Osteocyte (in vitro differentiated cells): Measurements from ENCODE around the gene CEP162. TPM values are rescaled to one million over a fixed set of nuclear protein-coding genes. Genes with fewer than 3 reads are reported as not detected.
"Not testable (repeated sequence)": the region's sequence is repeated elsewhere in the genome, so short reads cannot be mapped to it uniquely, and the experiment has no call there.

ENCODE experiments used
- DNase-seq: peaks from one replicate; pipeline ENCODE4 v3.0.0; 2021; ENCODE audit warnings: mixed read lengths; ENCODE audit not compliant: unreplicated experiment; ENCODE audit errors: extremely low spot score
- H3K27ac Mint-ChIP-seq: one replicate; pipeline ENCODE4 v1.8.0; 2021; ENCODE audit warnings: mild to moderate bottlenecking, mixed read lengths; ENCODE audit not compliant: unreplicated experiment
- H3K27me3 Mint-ChIP-seq: one replicate; pipeline ENCODE4 v1.8.0; 2021; ENCODE audit warnings: mixed read lengths; ENCODE audit not compliant: unreplicated experiment
- H3K36me3 Mint-ChIP-seq: one replicate; pipeline ENCODE4 v1.8.0; 2021; ENCODE audit warnings: mixed read lengths; ENCODE audit not compliant: unreplicated experiment
- H3K4me1 Mint-ChIP-seq: one replicate; pipeline ENCODE4 v1.8.0; 2021; ENCODE audit warnings: mixed read lengths; ENCODE audit not compliant: unreplicated experiment
- H3K4me3 Mint-ChIP-seq: one replicate; pipeline ENCODE4 v1.8.0; 2021; ENCODE audit warnings: mild to moderate bottlenecking, moderate library complexity, mixed read lengths; ENCODE audit not compliant: unreplicated experiment
- H3K9me3 Mint-ChIP-seq: one replicate; pipeline ENCODE4 v1.8.0; 2021; ENCODE audit warnings: mixed read lengths; ENCODE audit not compliant: unreplicated experiment
- total RNA-seq: library from RNA; stranded (reverse); gene quantifications from 2 replicates; pipeline ENCODE4 v1.2.1, GENCODE V29; 2021
- TF ChIP-seq, protein P1 (sequence below): fragments of 200-600 bp; sonication (generic); IDR thresholded peaks from 2 replicates; pipeline ENCODE4 v1.5.0; 2021; ENCODE audit warnings: antibody characterized with exemption, mild to moderate bottlenecking, moderate library complexity

CEP162 gene
- total RNA-seq, 1 donor from 2014 or later = 10.1 TPM

DNA sequence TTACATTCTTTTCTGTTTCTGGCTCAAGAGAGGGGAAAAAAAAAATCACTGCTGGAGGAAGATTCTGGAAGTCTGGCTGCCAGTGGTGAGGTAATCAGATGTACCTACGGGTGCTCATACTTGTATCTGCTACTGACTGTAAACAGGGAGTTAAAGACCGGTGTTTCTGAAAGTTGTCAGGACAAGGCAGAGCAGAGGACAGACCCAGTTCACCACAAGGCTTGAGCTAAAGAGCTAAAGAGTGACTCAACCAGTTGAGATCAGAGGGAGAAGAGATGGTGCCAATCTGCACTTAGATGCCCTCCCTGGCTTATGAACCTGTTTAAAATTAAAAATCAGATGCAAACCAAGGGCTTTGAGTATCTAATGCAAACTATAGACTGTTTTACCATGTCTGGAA, 55.4 kb downstream of the CEP162 start:
- H3K36me3 Mint-ChIP-seq = peaks cover 21% of the 10 kb centered on the region
- no peaks in the 10 kb centered on the region for H3K9me3 Mint-ChIP-seq
- DNase-seq = no peak
- TF ChIP-seq, protein P1, sequence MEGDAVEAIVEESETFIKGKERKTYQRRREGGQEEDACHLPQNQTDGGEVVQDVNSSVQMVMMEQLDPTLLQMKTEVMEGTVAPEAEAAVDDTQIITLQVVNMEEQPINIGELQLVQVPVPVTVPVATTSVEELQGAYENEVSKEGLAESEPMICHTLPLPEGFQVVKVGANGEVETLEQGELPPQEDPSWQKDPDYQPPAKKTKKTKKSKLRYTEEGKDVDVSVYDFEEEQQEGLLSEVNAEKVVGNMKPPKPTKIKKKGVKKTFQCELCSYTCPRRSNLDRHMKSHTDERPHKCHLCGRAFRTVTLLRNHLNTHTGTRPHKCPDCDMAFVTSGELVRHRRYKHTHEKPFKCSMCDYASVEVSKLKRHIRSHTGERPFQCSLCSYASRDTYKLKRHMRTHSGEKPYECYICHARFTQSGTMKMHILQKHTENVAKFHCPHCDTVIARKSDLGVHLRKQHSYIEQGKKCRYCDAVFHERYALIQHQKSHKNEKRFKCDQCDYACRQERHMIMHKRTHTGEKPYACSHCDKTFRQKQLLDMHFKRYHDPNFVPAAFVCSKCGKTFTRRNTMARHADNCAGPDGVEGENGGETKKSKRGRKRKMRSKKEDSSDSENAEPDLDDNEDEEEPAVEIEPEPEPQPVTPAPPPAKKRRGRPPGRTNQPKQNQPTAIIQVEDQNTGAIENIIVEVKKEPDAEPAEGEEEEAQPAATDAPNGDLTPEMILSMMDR = no peak
- no peaks in the 10 kb centered on the region for H3K27me3 Mint-ChIP-seq
- H3K4me1 Mint-ChIP-seq = no peaks in the 10 kb centered on the region
- H3K27ac Mint-ChIP-seq = no peak overlapping the region
- H3K4me3 Mint-ChIP-seq = no peak overlapping the region

DNA sequence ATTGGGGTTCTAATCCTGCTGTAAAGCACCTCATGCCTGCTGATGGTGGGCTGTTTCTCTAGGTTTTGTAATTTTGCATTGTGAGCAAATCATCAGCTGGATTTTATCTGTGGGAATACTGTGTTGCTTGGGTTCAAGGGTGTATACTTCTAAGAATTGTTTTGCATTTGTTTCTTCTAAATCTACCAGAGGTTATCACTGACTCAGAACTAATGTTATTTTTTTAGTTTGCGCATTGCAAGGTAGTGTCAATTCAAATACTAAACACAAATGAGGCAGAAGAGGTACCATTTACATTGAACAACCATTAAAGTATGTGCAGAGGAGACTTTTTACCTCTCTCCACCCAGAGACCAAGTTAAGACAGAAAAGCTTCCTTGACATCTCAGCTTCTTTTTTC, 60.0 kb downstream of the CEP162 start:
- no peaks in the 10 kb centered on the region for H3K9me3 Mint-ChIP-seq
- no peaks in the 10 kb centered on the region for H3K27me3 Mint-ChIP-seq
- no peak overlapping the region for H3K4me3 Mint-ChIP-seq
- DNase-seq = no peak
- TF ChIP-seq, protein P1 = no peak
- peaks cover 31% of the 10 kb centered on the region for H3K36me3 Mint-ChIP-seq
- no peaks in the 10 kb centered on the region for H3K4me1 Mint-ChIP-seq
- H3K27ac Mint-ChIP-seq = no peak overlapping the region

DNA sequence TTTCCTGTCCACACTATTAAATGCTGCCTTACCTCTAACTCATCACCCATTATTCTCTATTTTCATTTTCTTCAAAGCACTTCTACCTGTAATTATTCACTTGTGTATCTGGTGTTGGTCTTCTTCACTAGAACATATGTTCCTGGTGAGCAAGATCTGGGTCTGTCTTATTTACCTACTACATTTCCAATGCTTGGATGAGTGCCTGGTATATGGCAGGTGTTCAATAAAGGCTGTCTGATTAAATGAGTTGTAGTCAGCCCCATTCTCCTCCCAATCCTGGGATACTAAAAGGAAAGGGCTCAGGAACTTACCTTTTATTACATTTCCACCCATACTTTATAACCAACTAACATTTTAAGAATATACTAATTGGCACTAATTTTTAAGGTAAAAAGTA, 61.0 kb downstream of the CEP162 start:
- no peak overlapping the region for H3K27ac Mint-ChIP-seq
- TF ChIP-seq, protein P1 = no peak
- H3K4me1 Mint-ChIP-seq = no peaks in the 10 kb centered on the region
- DNase-seq = no peak
- no peaks in the 10 kb centered on the region for H3K9me3 Mint-ChIP-seq
- H3K36me3 Mint-ChIP-seq = peaks cover 31% of the 10 kb centered on the region
- no peak overlapping the region for H3K4me3 Mint-ChIP-seq
- no peaks in the 10 kb centered on the region for H3K27me3 Mint-ChIP-seq

DNA sequence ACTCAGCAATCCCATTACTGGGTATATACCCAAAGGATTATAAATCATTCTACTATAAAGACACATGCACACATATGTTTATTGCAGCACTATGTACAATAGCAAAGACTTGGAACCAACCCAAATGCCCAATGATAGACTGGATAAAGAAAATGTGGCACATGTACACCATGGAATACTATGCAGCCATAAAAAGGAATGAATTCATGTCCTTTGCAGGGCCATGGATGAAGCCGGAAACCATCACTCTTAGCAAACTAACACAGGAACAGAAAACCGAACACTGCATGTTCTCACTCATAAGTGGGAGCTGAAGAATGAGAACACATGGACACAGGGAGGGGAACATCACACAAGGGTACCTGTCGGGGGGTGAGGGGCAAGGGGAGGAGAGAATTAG, 63.1 kb downstream of the CEP162 start:
- not testable (repeated sequence) for H3K9me3 Mint-ChIP-seq, DNase-seq, H3K27ac Mint-ChIP-seq, H3K4me1 Mint-ChIP-seq, H3K4me3 Mint-ChIP-seq, H3K27me3 Mint-ChIP-seq
- peaks cover 40% of the 10 kb centered on the region for H3K36me3 Mint-ChIP-seq

DNA sequence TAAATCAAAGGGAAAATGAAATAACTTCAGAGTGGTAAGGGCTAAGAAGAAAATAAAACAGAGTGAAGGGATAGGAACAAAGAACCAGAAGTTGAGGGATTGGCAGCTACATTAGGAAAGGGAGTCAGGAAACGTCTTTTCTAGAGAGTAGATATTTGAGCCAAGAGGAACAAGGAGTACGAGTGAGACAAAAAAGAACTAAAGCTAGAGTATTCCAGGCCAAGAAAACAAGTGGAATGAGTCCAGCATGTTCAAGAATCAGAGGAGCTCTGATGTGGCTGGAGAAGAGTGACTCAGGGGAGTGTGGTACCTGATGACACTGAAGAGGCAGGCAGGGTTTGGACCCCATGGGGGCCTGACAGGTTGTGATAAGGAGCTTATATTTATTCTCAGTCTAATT, 66.3 kb downstream of the CEP162 start:
- Mint-ChIP-seq H3K9me3 (no peaks in the 10 kb centered on the region), H3K27me3 (no peaks in the 10 kb centered on the region), H3K4me3 (no peak overlapping the region), H3K4me1 (no peaks in the 10 kb centered on the region), H3K36me3 (peaks cover 40% of the 10 kb centered on the region), H3K27ac (no peak overlapping the region)
- TF ChIP-seq, protein P1 = no peak
- no peak for DNase-seq

DNA sequence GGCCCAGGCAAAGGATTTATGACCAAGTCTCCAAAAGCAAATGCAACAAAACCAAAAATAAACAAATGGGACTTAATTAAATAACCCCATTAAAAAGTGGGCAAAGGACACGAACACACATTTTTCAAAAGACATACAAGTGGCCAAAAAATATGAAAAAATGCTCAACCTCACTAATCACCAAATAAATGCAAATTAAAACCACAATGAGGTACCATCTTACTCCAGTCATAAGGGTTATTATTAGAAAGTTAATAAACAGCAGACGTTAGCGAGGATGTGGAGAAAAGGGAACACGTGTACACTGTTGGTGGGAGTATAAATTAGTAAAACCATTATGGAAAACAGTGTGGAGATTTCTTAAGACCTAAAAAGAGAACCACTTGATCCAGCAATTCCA, 71.1 kb downstream of the CEP162 start:
- Mint-ChIP-seq H3K9me3 (no peaks in the 10 kb centered on the region), H3K36me3 (peaks cover 43% of the 10 kb centered on the region), H3K4me1 (peaks cover 4% of the 10 kb centered on the region), H3K4me3 (no peak overlapping the region), H3K27ac (no peak overlapping the region), H3K27me3 (no peaks in the 10 kb centered on the region)
- TF ChIP-seq, protein P1 = no peak
- DNase-seq = no peak
